DMS53 treated with DMSO at 0.1 percent for 48 hours (cell line): ENCODE data around the gene UBD.

Source experiments
- DNase-seq: peaks from one replicate; lab custom pipeline; 2025; ENCODE audit not compliant: unreplicated experiment; lab: John Stamatoyannopoulos, UW

UBD gene

GRCh38 chr6:29524044-29524443, 35.5 kb downstream of the UBD start:
- DNase-seq, result no peak

GRCh38 chr6:29522227-29522626, 37.3 kb downstream of the UBD start:
- no peak for DNase-seq

- DNase-seq, result no peak
These were observed 38.4 kb downstream of the UBD start for GRCh38 chr6:29521006-29521680.

- no peak for DNase-seq
These were observed 39.3 kb downstream of the UBD start for GRCh38 chr6:29520232-29520631.

- DNase-seq, result no peak
These were observed 40.1 kb downstream of the UBD start for GRCh38 chr6:29519291-29520010.

GRCh38 chr6:29517728-29518440, 41.6 kb downstream of the UBD start:
- no peak for DNase-seq

- no peak for DNase-seq
These were observed 42.3 kb downstream of the UBD start for GRCh38 chr6:29517245-29517644.

- peak; percentile 33 for DNase-seq
These were observed 43.4 kb downstream of the UBD start for GRCh38 chr6:29516108-29516507.

GRCh38 chr6:29510746-29511300, 48.7 kb downstream of the UBD start:
- DNase-seq, result no peak

GRCh38 chr6:29510202-29510601, 49.3 kb downstream of the UBD start:
- DNase-seq, result no peak

- DNase-seq, result no peak
These were observed 49.8 kb downstream of the UBD start for GRCh38 chr6:29509711-29510110.

- DNase-seq, result no peak
These were observed 50.3 kb downstream of the UBD start for GRCh38 chr6:29509239-29509638.

GRCh38 chr6:29507319-29507718, 52.2 kb downstream of the UBD start:
- DNase-seq, result no peak

GRCh38 chr6:29506446-29507067, 53.0 kb downstream of the UBD start:
- no peak for DNase-seq

GRCh38 chr6:29505808-29506207, 53.7 kb downstream of the UBD start:
- no peak for DNase-seq
